HG02973 (cell line): Measurements from ENCODE around the gene CCL4L2.
"Not testable (repeated sequence)": the region's sequence is repeated elsewhere in the genome, so short reads cannot be mapped to it uniquely, and the experiment has no call there.

Source experiments
- ATAC-seq: cut with Tn5 transposase; IDR thresholded peaks from one replicate; pipeline ENCODE4 v1.9.1; 2021; ENCODE audit warnings: moderate library complexity; ENCODE audit not compliant: unreplicated experiment

Gene CCL4L2

GRCh38 chr17:36219556-36219955 is 8.7 kb downstream of the CCL4L2 start:
- not testable (repeated sequence) for ATAC-seq

- ATAC-seq, result not testable (repeated sequence)
These were observed 10.1 kb downstream of the CCL4L2 start for GRCh38 chr17:36220737-36221580.

- ATAC-seq, result not testable (repeated sequence)
These were observed 10.8 kb downstream of the CCL4L2 start for GRCh38 chr17:36221581-36222100.

GRCh38 chr17:36222967-36223366 is 12.1 kb downstream of the CCL4L2 start:
- ATAC-seq, result not testable (repeated sequence)

GRCh38 chr17:36229644-36230043 is 18.8 kb downstream of the CCL4L2 start:
- ATAC-seq, result not testable (repeated sequence)

GRCh38 chr17:36242046-36242445 is 31.2 kb downstream of the CCL4L2 start:
- not testable (repeated sequence) for ATAC-seq
